Caki2 (cell line): ENCODE data around the gene LENEP. TPM values are rescaled to one million over a fixed set of nuclear protein-coding genes. Genes with fewer than 3 reads are reported as not detected.
A peak's percentile ranks its signal among the peaks of the same experiment; 100 is the strongest.

Experiments
- DNase-seq: peaks from one replicate; pipeline ENCODE4 v3.0.0-alpha.2; 2015; ENCODE audit warnings: low read depth
- in situ Hi-C: cut with HindIII; loops from 2 replicates; pipeline ENCODE4 v1.10.0; 2016; ENCODE audit warnings: low sequenced_read_pairs, low pct_unique_long_range_greater_than_20kb, mixed read lengths
- total RNA-seq: library from RNA; depleted of rRNA; stranded (reverse); fragments of >200 nt; shearing (Covaris generic); gene quantifications from 2 replicates; pipeline ENCODE4 v1.2.3, GENCODE V29; 2014; ENCODE audit warnings: low replicate concordance; rRNA removed

The LENEP gene
- total RNA-seq, 1 experiment from 2014 or later, result not detected

DNA sequence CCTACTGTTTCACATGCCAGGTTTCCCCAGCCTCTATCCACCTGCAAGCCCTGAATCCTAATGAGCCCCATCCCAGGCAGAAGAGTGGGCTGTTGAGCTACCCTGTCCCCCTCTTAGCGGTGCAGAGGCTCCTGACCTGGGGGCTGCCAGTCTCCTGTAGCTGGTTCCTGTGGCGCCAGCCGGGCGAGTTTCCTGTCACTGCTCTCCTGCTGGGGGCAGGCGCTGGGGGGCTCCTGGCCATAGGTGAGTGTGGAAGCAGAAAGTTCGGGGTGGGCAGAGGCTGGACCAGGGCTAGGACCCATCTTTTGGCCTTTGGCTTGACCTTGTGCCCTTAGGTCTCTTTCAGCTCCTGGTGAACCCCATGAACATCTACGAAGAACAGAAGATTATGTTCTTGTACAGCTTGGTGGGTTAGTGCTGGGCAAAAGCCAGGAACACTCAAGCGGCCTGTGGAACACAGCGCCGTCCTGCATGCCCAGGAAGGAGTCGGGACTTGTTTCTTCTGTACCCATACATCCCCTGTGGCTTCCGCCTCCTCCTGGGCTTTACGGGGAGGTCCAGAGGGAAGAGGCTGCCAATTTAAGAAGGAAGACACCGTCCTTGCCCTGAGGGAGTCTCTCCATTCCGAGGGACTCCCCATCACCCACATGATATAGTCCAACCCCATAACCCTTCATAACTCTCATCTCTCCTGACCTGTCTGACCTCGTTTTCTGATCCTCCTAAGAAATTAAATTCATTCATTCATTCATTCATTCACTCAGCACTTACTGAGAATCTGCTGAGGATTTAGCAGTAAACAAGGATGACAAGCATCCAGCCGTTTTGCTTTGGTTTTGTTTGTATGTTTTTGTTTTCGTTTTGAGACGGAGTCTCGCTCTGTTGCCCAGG, 41.2 kb downstream of the LENEP start:
- no peak for DNase-seq
- in situ Hi-C loops, result no loop called here

DNA sequence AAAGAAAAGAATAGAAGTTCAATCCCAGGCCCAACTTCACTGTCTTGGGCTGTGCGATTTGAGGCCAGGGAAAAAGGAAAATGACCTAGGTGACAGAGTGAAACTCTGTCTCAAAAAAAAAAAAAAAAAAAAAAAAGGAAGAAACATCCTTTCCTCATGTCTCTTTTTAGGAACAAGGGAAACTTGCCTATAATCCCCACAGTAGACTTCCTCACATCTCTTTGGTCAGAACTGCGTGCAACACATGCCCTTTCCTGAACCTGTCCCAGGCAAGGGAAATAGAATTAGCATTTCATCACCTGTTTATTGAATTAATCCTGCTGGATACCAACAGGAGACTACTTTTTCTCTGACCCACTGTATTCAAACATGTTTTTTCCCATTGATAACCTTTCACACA, 42.5 kb downstream of the LENEP start:
- in situ Hi-C loops, result no loop called here
- no peak for DNase-seq

GRCh38 chr1:155037043-155037442, 43.7 kb downstream of the LENEP start:
- in situ Hi-C loops, result no loop called here
- no peak for DNase-seq

GRCh38 chr1:155037851-155038441, 44.6 kb downstream of the LENEP start:
- in situ Hi-C loops, result no loop called here
- DNase-seq, result no peak

GRCh38 chr1:155038602-155039307, 45.4 kb downstream of the LENEP start:
- peak; percentile 53 for DNase-seq
- in situ Hi-C loops, result no loop called here

- in situ Hi-C loops, result no loop called here
- DNase-seq, result no peak
Measured at GRCh38 chr1:155039308-155039669, 45.9 kb downstream of the LENEP start.

DNA sequence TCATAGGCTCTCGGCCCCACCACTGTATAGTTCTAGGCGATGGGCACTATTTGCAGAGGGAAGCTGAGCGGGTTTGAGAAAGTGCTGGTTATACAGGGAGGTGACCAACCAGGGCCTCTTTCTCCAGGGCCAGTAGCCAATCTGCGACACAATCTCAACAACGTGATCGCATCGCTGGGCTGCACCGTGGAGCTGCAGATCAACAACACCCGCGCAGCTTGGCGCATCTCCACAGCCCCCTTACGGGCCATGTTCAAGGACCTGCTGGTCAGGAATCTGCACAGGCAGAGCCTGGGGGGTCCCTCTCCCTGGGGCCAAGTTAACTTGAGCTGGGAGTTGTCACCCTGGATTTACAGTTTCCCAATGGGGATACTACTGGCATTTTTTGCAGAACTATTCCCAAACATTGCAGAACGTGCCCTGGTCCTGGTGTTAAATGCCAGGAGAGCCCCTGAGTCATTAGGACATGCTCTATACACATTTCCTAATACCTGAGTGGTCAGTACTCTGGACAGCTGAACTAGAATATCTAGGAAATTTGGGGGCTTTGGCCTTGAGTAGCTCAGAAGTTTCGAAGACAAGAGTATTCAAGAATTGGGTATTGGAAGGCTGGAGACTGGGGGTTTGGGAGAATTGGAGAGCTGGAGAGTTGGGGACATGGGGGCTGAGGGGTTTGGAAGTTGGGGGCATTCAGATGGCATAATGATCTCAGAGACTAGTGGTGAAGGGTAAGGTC, 47.1 kb downstream of the LENEP start:
- in situ Hi-C loops, result no loop called here

GRCh38 chr1:155042789-155043188, 49.4 kb downstream of the LENEP start:
- no peak for DNase-seq
- in situ Hi-C loops, result no loop called here

More for the DNA sequence above, 47.1 kb downstream of the LENEP start:
- DNase-seq, result no peak

DNA sequence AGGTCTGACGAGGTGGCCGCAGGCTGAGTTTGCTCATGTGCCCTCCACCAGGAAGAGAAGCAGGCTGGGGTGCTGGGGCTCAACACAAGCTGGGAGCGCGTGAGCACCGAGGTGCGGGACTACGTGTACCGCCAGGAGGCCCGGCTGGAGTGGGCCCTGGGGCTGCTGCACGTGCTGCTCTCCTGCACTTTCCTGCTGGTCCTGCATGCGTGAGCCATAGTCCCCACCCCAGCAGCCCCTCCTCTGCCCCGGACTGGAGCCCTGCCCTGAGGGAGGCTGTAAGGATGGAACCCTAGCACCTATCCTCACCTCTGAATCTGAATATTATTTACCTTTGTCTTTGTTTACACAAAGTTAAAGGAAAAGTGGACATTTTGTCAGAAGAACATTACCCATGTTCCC, 49.9 kb downstream of the LENEP start:
- in situ Hi-C loops, result no loop called here

DNA sequence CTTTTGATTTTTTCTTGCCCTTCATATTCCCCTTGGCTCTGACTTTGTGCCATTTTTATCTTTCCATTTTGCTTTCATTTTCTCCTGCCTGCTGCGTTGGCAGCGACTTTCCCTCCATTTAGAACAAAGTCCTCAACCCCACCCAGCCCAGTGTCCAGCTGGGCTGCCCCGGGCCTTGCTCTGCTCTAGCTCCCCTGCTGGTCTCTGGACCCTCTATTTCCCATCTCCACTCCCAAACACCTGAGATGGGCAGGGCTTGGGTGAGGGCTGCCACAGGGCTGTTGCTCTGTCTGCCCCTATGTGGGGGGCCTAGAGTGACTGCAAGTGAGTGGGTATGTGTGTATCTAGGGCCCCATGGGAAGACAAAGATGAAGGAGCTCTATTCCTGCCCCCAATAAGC, 50.4 kb downstream of the LENEP start:
- in situ Hi-C loops, result no loop called here
- no peak for DNase-seq

More for the DNA sequence above, 49.9 kb downstream of the LENEP start:
- no peak for DNase-seq

Other genes starting within 250 kb of the LENEP start
- gene KCNN3, start 123.3 kb upstream of the LENEP start, total RNA-seq, result not detected in 2 replicates
- gene PMVK, start 56.9 kb upstream of the LENEP start, total RNA-seq, result 49.9 and 66.3 TPM in 2 replicates
- gene PBXIP1, start 37.5 kb upstream of the LENEP start, total RNA-seq, result 19.2 and 33.0 TPM in 2 replicates
- 18.4 and 22.2 TPM in 2 replicates for gene PYGO2, start 31.8 kb upstream of the LENEP start, total RNA-seq
- gene SHC1, start 22.8 kb upstream of the LENEP start, total RNA-seq, result 95.0 and 109 TPM in 2 replicates
- 166 and 305 TPM in 2 replicates for gene CKS1B, start 18.9 kb upstream of the LENEP start, total RNA-seq
- 33.4 and 41.9 TPM in 2 replicates for gene FLAD1, start 10.2 kb upstream of the LENEP start, total RNA-seq
- 12.2 and 22.8 TPM in 2 replicates for gene ZBTB7B, start 9.2 kb downstream of the LENEP start, total RNA-seq
- gene DCST2, start 40.2 kb downstream of the LENEP start, total RNA-seq, result not detected in 2 replicates
- gene DCST1, start 40.2 kb downstream of the LENEP start, total RNA-seq, result not detected in 2 replicates
- 102 and 125 TPM in 2 replicates for gene ADAM15, start 57.7 kb downstream of the LENEP start, total RNA-seq
- 22.3 and 38.5 TPM in 2 replicates for gene EFNA4, start 70.2 kb downstream of the LENEP start, total RNA-seq
- gene EFNA3, start 85.3 kb downstream of the LENEP start, total RNA-seq, result 9.1 and 10.0 TPM in 2 replicates
- gene EFNA1, start 134.3 kb downstream of the LENEP start, total RNA-seq, result 2.5 and 19.2 TPM in 2 replicates
- gene SLC50A1, start 142.3 kb downstream of the LENEP start, total RNA-seq, result 46.9 and 54.7 TPM in 2 replicates
- gene DPM3, start 146.9 kb downstream of the LENEP start, total RNA-seq, result 171 and 198 TPM in 2 replicates
- gene KRTCAP2, start 179.7 kb downstream of the LENEP start, total RNA-seq, result 271 and 341 TPM in 2 replicates
- gene TRIM46, start 180.3 kb downstream of the LENEP start, total RNA-seq, result not detected in 2 replicates
- 20.5 and 28.3 TPM in 2 replicates for gene THBS3, start 214.3 kb downstream of the LENEP start, total RNA-seq
- 152 and 172 TPM in 2 replicates for gene MTX1, start 215.1 kb downstream of the LENEP start, total RNA-seq